IMR-90 (cell line): ENCODE results near the gene ALK.

Experiments used
- CEBPB ChIP-seq: IDR thresholded peaks from 2 replicates; pipeline ENCODE4 v1.6.1; 2012; ENCODE audit warnings: low read depth, low read length, improper control_type of control experiment
- CTCF ChIP-seq: conservative IDR thresholded peaks from 2 replicates; pipeline ENCODE4 v1.5.1; 2012; ENCODE audit warnings: mild to moderate bottlenecking, low read depth, low read length, improper control_type of control experiment

DNA sequence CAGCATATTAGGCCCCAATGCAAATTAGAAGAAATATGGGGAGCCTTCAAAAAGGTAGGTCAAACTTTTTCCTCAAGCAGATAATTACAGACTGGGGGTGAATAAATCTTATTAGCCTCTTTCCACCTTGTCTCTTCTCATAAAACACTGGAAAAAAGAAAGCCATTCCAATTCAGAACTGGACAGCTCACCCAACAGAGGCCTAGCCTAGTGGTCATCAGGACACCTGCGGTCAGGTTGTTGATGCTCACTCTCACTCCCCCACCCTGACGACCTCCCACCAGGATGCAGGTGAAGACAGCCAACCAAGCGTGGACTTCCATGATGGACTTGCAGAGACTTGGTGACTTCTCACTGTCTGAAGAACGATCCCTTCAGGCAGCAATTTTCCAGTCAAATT is 207.1 kb downstream of the ALK start:
- TF ChIP-seq CEBPB = no peak
- TF ChIP-seq CTCF = no peak
